Dermis blood vessel endothelial cell (primary cell): ENCODE data around the gene BTNL9. TPM values are rescaled to one million over a fixed set of nuclear protein-coding genes. Genes with fewer than 3 reads are reported as not detected.
"Not testable (repeated sequence)": the region's sequence is repeated elsewhere in the genome, so short reads cannot be mapped to it uniquely, and the experiment has no call there.

Experiments used
- DNase-seq: peaks from one replicate; pipeline ENCODE4 v3.0.0; 2010
- total RNA-seq: library from RNA; depleted of rRNA; stranded (reverse); fragments of >200 nt; gene quantifications from 2 replicates; pipeline ENCODE4 v1.2.3, GENCODE V29; 2014

Gene BTNL9
- total RNA-seq, 1 donor from 2014 or later: 0.17 TPM

DNA sequence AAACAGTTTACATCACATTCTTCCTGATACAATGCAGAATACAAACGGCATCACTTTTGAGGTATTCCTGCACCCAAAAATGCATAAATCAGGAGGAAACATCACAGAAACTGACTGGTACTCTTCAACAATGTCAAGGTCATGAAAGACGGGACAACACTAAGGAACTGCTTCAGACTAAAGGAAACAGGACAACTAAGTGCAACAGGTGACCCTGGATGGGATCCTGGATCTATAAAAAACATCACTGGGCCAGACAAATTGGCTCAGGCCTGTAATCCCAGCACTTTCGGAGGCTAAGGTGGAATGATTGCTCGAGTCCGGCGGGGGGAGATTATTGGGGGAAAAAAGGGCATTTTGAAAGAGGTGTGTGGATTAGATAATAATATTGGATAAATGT lies 22.6 kb downstream of the BTNL9 start:
- DNase-seq: no peak

DNA sequence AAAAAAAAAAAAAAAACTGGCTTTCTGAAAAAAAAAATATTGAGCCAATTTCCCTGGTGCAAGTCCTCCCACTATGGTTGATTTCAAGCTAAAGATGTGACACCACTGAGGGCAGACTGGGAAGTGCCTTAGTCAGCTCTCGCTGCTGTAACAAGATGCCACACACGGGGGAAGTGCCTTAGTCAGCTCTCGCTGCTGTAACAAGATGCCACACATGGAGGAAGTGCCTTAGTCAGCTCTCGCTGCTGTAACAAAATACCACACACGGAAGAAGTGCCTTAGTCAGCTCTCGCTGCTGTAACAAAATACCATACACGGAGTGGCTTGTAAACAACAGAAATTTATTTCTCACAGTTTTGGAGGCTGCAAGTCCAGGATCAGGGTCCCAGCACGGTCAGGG lies 23.4 kb downstream of the BTNL9 start:
- DNase-seq: no peak

DNA sequence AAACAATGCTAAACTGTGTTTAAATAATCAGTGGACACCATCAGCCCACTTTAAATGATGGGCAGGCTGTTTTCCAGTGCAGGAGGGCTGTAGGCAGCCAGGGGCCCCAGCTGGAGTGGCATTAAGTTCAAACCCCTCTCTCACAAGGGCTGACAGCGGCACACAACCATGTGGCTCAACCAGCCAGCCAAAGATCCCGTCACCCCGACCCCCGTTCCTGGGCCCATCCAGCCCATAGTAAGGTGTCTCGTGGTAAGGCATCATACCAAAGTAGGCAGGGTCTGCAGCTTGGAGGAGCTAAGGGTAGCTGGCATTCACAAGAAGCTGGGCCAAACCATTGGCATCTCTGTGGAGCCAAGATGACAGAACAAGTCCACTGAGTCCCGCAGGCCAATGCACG lies 24.9 kb downstream of the BTNL9 start:
- no peak for DNase-seq

DNA sequence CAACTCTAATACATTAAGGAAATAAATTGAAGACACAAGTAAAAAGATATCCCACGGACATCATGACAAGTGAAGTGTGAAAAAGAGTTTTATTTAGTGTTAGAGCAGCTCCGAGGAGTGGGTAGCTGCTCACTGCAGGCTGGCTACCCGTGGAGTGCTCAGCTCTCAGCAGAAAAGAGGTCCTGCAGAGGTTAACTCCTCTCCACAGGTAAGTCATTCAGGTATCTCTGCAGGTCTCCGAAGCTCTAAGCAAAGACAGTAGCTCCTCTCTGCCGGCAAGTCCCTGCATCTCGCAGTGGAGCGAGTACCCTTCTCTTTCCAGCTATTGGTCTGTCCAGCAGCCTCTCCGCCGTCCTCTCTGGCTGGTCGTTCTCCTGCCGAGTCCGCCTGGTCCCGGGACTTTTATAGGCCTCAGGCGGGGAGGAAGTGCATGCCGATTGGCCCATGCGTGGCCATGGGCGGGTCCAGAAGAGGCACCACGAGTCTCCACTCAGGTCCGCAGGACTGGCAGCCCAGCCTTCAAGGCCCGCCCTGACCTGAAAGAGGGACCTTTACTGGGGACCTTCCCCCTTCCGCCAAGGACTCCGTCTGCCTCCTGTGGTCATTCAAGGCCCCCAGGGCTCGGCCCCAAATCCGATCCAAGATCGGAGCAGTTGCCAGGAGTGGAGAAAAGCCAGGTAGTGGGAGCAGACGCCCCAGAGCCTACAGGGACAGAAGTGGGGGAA lies 29.9 kb downstream of the BTNL9 start:
- peak; percentile 10 for DNase-seq

DNA sequence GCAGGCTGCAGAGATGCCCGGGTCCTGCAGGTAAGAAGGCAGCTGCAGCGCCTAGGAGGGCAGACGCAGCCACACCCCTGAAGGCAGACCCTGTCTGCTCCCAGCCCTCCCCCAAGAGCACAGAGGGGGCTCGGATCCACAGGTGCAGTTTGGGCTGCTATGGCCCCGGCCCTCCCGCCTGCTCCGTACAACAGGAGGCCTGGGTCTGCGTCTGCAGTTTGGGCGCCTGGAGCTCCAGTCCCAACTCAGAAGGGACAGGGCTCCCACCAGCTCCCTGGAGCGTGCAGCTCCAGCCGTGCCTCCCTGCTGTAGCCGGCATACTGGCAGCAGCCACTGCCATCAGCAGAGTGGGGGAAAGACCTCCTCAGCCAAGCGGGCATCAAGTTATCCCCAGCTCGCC lies 30.5 kb downstream of the BTNL9 start:
- no peak for DNase-seq

DNA sequence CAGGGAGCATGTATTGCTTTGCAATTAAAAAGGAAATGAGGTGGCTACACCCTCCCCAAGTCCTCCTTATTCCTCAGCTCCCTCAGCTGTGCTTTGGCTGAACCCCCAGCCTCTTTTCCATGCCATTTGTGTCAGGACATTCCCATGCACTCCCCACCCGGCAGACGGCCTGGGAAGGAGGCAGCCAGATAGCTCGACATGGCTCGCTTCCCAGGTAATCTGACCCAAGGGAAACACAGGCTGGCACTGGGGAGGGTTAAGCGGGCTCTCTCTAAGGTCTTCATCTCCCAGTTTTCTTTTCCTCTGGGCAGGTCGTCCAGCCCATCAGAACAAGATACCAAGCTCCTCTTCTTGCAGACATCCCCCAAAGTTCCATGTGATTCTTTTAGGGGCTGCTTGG lies 31.2 kb downstream of the BTNL9 start:
- DNase-seq: no peak

DNA sequence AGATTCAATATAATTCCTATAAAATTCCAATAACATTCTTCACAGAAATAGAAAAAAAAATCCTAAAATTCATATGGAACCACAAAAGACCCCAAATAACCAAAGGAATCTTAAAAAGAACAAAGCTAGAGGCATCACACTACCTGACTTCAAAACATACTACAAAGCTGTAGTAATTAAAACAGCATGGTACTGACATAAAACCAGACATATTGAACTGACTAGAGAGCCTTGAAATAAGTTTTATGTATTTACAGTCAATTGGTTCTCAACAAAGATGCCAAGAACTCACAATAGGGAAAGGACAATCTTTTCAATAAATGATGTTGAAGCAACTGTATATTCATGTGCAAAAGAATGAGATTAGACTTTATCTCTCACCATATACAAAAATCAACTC lies 36.9 kb downstream of the BTNL9 start:
- DNase-seq: no peak

DNA sequence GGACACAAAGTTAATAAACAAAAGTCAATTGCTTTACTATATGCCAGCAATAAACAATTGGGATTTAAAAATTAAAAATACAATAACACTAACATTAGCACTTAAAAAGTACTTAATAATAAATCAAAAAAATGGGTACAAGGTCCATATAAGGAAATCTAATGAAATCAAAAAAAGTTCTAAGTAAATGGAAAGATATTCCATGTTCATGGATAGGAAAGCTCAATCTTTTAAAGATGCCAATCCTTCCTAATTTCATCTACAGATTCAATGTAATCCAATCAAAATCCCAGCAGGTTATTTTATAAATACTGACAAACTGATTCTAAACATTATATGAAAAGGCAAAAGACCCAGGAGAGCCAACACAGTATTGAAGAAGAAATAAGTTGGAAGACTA lies 41.9 kb downstream of the BTNL9 start:
- DNase-seq: no peak

DNA sequence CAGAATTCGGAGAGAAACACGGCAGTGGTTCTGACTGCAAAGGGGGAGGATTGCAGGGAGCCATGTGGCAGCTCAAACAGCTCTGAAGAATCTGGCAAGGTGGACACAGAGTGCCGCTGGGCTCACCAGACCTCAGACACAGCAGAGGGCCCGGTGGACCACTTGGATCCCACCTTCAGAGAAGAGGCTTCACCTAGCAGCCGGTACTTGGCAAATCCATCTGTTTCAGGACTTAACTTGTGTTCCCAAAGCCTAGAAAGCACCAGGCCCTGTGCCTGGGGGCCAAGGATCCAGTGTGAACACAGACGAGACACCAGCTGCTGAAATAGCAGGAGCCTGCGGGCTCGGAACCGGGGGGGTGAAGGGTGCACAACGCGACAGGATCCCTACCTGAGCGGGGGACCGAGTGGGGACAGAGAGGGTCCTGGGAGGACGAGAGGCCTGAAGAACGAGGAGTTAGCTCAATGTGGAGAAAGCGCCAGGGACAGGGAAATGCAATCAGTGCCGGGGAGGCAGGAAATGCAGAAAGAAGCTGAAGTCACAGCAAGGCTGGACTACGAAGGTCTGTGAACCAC lies 44.6 kb downstream of the BTNL9 start:
- DNase-seq: no peak

DNA sequence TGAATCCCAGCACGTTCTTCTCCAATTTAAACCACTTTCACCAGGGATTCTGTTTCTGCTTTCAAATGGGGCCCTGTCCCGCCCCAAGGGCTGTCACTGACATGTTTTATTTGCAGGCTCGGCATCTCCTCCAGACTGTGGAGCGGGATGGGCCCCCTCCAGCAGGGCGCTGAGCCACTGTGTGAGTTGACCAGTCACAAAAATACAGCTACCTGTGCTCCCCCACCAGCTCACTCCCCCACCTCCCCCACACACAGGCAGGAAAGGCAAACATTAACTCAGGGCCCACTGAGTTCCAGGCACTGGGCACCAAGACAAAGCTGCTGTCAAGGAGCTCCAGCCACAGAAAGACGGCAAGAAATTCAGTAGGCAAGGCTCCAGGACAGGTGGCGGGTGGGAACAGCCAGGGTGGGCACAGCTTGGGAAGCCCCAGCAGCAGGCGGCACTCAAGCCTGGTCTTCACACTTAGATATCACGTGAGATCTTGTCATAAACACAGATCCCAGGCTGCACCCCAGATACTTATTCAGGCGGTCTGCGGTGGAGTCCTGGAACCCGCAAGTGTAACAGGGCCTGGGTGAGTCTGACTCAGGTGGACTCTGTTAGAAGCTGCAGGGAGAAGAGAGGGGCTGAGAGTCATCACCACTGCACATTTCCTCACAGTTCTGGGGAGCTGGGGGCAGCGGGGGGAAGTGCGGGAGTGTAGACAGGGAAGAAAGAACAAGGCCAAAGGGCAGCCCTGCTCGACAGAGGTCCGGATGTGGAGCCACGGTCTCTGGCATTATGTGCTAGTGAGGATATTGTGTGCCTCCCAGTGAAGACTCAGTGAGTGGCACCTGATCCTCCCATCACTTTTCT lies 46.2 kb downstream of the BTNL9 start:
- no peak for DNase-seq

DNA sequence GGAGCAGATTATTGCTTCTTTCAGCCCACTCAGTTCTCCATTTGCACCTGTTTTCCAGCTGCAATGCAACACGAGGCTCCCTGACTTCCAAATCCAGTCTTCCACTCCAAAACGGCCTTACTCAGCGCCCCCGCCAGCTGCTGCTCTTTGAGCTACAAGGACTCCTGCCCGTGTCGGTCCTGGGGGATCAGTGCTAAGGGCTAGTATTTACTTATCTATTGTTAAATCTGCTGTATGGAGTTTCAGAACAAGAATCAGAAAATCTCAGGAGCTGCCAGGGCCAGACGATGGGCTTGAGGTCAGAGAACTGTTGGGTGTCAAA lies 46.8 kb downstream of the BTNL9 start:
- DNase-seq: no peak

DNA sequence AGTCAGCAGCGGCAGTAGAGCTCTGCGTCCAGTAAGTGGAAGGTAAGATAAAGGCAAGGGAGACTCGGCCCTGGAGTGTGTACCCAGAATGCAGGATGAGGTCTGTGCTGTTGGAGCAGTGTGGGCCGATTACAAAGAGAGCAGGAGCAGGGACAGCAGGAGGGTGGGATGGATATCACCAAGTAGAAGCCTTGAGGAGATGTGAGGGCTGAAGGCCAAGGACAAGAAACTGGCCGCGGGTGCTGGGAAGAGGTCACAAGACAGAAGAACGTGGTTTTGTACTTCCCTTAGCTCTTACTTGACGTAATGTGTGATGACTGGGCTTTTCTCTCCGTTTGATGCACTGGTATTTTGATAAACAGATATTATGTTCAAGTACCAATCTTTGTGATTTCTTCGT lies 47.2 kb downstream of the BTNL9 start:
- no peak for DNase-seq

DNA sequence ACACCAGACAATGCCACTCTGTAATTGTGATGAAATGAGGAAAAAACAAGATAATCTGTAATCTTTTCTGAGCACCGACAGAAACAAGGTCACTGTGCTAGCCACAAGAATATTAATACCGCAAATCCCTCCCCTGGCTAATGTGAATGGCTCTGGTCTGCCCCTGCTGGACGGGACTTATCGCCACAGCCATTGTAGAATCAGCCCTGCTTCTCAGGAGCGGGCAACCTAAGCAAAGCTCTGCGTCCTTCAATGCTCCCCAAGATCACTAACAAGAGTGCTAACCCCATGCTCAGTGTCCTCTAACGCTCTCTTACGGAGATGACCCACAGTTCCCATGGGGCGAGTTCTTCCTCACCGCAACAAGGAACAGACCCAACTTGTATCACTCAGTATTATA lies 48.2 kb downstream of the BTNL9 start:
- peak; percentile 32 for DNase-seq

DNA sequence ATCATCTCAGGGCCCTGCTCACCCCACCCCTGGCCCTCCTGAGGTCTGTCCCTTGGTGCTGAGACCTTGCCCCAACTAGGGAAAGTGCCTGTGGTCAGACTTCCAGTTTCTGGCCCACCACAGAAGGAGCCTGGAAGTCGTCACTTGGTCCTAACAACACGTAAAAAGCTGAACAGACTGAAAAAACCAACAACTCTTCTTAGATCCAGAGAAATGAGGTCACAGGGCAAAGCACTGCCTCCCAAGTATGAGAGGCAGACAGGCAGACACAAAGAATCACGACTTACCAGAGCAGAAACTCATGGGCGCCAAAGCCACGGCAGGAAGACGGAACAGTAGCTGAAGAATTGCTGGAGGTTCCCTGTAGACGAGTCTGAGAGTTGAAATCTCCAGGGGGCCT lies 52.4 kb downstream of the BTNL9 start:
- no peak for DNase-seq

DNA sequence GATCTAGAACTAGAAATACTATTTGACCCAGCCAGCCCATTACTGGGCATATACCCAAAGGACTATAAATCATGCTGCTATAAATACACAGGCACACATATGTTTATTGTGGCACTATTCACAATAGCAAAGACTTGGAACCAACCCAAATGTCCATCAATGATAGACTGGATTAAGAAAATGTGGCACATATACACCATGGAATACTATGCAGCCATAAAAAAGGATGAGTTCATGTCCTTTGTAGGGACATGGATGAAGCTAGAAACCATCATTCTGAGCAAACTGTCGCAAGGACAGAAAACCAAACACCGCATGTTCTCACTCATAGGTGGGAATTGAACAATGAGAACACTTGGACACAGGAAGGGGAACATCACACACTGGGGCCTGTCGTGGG lies 55.1 kb downstream of the BTNL9 start:
- not testable (repeated sequence) for DNase-seq

DNA sequence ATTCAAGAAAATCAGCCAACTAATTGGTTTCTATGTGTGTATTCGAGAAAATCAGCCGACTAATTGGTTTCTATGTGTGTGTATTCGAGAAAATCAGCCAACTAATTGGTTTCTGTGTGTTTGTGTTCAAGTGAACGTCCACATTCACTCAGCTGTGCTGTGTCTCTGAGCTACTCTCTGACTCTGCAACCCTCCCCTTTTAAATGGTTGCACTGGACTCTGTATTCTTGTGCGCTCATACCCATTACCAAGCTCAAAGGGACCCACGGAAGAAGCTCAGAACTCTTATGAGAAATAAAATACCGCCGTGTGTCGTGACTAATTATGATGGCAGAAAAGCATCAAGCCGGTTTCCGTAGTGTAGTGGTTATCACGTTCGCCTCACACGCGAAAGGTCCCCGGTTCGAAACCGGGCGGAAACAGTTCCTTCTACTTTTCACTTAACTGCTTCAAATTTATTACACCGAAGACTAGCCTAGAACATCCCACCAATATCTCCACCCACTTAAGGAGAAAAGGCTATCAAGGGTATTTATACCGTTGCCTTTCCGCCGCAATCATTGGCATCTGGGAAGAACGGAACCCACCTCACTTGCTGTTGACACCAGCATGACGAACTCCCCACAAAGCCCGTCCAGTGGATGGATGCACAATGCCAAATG lies 56.8 kb downstream of the BTNL9 start:
- not testable (repeated sequence) for DNase-seq

DNA sequence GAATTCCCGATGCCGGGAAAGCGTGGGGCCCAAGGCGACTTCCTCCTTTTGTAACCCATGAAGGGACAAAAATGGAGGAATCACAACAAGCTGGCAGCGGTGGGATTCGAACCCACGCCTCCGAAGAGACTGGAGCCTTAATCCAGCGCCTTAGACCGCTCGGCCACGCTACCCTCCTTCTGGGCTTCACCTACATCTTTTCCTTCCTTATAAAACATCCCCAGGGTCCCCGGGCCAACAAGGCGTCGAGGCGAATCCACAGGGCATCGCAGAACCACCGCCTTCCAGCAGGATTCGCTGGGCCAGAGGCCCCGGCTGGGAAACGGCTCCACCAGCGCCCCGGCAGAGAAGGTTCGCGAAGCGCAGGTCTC lies 57.3 kb downstream of the BTNL9 start:
- not testable (repeated sequence) for DNase-seq

DNA sequence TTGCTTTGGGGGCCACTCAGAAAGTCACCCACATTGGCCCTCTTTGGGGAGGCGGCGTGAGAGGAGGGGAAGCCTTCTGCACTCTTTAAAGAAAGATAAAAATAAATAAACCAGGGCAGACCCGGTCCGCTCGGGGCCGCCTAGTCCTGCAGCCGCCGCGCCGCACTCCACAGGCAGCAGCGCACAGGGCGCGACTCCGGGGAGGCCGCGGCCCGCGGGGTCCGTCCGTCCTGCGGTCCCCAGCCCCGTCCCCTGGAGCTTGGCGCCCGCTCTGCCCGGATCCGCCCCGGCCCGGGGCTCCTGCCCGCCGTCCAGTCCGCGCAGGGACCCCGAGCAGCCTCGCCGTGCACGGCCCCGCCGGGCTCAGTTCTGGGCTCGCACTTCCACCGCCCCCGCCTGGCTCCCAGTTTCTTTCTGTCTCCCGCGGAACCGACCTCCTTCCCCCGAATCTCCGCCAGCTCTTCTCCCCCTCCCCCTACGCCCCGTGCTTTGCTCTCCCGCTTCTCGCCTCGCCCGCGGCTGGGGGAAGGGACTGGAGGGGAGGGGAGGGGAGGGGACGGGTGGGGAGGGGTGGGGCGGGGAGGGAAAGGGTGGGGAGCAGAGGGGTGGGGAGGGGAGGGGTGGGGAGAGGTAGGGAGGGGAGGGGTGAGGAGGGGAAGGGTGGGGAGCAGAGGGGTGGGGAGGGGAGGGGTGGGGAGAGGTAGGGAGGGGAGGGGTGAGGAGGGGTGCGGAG lies 57.9 kb downstream of the BTNL9 start:
- DNase-seq: not testable (repeated sequence)

DNA sequence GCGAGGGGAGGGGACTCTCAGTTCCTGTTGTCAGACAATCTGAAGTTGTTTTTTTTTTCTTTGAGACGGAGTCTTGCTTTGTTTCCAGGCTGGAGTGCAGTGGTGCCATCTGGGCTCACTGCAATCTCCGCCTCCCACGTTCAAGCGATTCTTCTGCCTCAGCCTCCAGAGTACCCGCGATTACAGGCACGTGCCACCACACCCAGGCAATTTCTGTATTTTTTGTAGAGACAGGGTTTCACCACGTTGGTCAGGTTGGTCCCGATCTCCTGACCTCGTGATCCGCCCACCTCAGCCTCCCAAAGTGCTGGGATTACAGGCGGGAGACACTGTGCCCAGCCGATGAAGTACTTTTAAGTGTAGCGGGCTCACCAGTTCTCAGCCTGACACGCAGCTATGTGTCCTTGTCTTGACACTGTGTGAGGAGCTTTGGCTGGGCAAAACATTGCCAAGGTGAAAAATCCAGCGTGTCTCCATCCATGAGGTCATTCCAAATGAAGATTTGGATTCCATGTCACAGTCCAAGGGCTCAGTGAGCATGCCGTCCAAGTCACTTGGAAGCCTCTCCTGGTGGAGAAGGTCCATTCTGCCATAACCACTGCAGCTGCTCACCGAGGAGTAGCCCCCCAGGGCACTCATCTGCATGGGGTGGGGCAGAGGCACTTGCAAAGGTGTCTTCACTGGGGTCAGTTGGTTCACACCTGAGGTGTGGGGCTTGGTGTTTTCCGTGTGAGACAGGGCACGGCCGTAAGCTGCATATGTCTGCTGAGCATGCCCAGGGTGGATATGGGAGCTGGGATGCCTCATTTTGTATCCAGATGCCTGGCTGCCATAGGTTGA lies 58.9 kb downstream of the BTNL9 start:
- no peak for DNase-seq

DNA sequence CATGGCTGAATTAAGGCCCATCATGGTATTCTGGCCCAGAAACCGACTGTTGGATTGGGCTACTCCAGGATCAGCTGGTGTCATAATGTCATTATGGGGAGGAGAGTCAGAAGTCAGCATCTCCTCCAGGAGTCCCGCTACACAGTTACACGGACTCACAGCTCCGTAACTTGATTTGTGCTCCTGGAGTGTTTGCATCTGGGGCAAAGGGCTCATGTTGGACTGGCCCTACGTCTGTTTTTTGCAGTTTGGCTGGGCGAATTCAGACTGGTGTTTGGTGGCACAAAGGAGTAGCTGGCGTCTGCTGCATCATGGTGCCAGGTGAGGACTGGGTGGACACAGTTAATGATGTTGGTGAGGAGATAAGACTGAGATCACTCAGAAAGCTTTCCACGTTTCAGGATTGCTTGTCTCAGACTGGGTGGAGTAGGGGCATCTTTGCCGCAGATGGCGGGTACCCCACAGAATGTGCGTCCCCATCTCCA lies 59.6 kb downstream of the BTNL9 start:
- DNase-seq: no peak

DNA sequence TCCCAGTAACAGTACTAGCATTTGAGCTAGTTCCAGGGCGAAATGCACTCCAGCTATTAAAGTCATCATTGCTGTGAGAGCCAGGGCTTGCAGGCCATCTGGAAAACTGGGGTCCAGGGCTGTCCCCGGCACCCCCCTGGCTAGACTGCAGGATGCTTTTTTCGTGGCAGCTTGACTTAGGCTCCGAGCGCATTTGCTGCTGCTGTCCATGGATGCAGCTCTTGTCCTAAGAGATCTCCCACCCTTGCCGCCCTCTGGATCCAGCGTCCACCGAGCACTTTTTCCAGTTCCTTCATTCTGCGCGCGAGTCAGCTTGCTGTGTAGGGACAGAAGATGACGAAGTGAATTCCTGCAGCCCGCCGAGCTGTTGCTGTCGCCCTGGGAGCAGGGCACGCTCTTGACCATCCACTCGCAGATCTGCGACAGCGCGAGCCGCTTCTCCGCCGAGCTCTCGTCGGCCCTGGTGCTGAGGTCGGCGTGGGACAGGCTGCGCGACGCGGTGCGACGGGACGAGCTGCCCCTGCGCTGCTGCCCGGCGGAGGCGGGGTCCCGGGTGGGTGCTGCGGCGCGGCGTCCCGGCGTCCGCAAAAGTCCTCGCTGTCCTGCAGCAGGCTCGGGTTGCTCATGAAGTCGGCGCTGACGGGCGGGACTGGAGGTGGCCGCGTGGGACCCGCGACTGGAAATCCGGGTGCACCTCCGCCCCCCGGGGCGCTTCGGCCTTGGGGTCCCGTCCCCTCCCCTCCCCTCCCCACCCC lies 60.2 kb downstream of the BTNL9 start:
- DNase-seq: no peak
